Measurements from ENCODE around the gene APOL5.

The APOL5 gene

GRCh38 chr22:35743326-35743860 is 25.7 kb downstream of the APOL5 start:
- DNase-seq, result no peak

- DNase-seq, result no peak
Observed at GRCh38 chr22:35746248-35746647, 28.6 kb downstream of the APOL5 start.

- no peak for DNase-seq
Observed at GRCh38 chr22:35746946-35747703, 29.5 kb downstream of the APOL5 start.

- no peak for DNase-seq
Observed at GRCh38 chr22:35749808-35750207, 32.1 kb downstream of the APOL5 start.

GRCh38 chr22:35752006-35752862 is 34.6 kb downstream of the APOL5 start:
- DNase-seq, result peak; percentile 50

- no peak for DNase-seq
Observed at GRCh38 chr22:35752863-35753189, 35.2 kb downstream of the APOL5 start.

GRCh38 chr22:35754761-35755160 is 37.1 kb downstream of the APOL5 start:
- DNase-seq, result no peak

GRCh38 chr22:35756722-35757121 is 39.0 kb downstream of the APOL5 start:
- DNase-seq, result no peak

GRCh38 chr22:35758394-35758793 is 40.7 kb downstream of the APOL5 start:
- no peak for DNase-seq

GRCh38 chr22:35761037-35761436 is 43.4 kb downstream of the APOL5 start:
- DNase-seq, result peak; percentile 14

GRCh38 chr22:35766654-35767580 is 49.2 kb downstream of the APOL5 start:
- DNase-seq, result no peak

- no peak for DNase-seq
Observed at GRCh38 chr22:35769974-35770373, 52.3 kb downstream of the APOL5 start.

- DNase-seq, result no peak
Observed at GRCh38 chr22:35775339-35775738, 57.7 kb downstream of the APOL5 start.

- no peak for DNase-seq
Observed at GRCh38 chr22:35777335-35777975, 59.8 kb downstream of the APOL5 start.
